Rectal smooth muscle tissue (tissue), 1 donor: ENCODE measurements around the gene ARHGEF18.
A peak's percentile ranks its signal among the peaks of the same experiment; 100 is the strongest.

Experiments
- H3K27ac ChIP-seq: one replicate; pipeline ENCODE4 v1.7.0; 2013; ENCODE audit warnings: low read depth, low read length, inconsistent platforms
- H3K27me3 ChIP-seq: one replicate; pipeline ENCODE4 v1.7.0; 2013; ENCODE audit warnings: low read length; ENCODE audit not compliant: control insufficient read depth, insufficient read depth
- H3K36me3 ChIP-seq: one replicate; pipeline ENCODE4 v1.7.0; 2013; ENCODE audit warnings: low read length; ENCODE audit not compliant: control insufficient read depth, insufficient read depth
- H3K4me1 ChIP-seq: one replicate; pipeline ENCODE4 v1.7.0; 2013; ENCODE audit warnings: low read length; ENCODE audit not compliant: control insufficient read depth, insufficient read depth
- H3K4me3 ChIP-seq: one replicate; pipeline ENCODE4 v1.7.0; 2013; ENCODE audit warnings: low read length
- H3K9ac ChIP-seq: one replicate; pipeline ENCODE4 v1.7.0; 2013; ENCODE audit warnings: low read length

Gene ARHGEF18

GRCh38 chr19:7394731-7395359 lies 46.1 kb downstream of the ARHGEF18 start:
- peak overlapping the region; percentile 57 for H3K9ac ChIP-seq
- H3K36me3 ChIP-seq = peaks cover 6% of the 10 kb centered on the region
- peak overlapping the region; percentile 51 for H3K27ac ChIP-seq
- peaks cover 12% of the 10 kb centered on the region for H3K4me1 ChIP-seq
- H3K4me3 ChIP-seq = peak overlapping the region; percentile 81
- H3K27me3 ChIP-seq = no peaks in the 10 kb centered on the region

- H3K4me3 ChIP-seq = peak overlapping the region; percentile 78
- H3K9ac ChIP-seq = peak overlapping the region; percentile 68
- H3K27me3 ChIP-seq = no peaks in the 10 kb centered on the region
- peak overlapping the region; percentile 19 for H3K27ac ChIP-seq
- H3K4me1 ChIP-seq = peaks cover 12% of the 10 kb centered on the region
- H3K36me3 ChIP-seq = peaks cover 6% of the 10 kb centered on the region
Measured at GRCh38 chr19:7395360-7396066, 46.8 kb downstream of the ARHGEF18 start.

GRCh38 chr19:7397687-7398086 lies 49.0 kb downstream of the ARHGEF18 start:
- H3K36me3 ChIP-seq = no peaks in the 10 kb centered on the region
- no peak overlapping the region for H3K27ac ChIP-seq
- no peaks in the 10 kb centered on the region for H3K27me3 ChIP-seq
- no peak overlapping the region for H3K4me3 ChIP-seq
- no peak overlapping the region for H3K9ac ChIP-seq
- H3K4me1 ChIP-seq = peaks cover 12% of the 10 kb centered on the region
